B cell (primary cell): Measurements from ENCODE around the gene MED15. TPM values are rescaled to one million over a fixed set of nuclear protein-coding genes. Genes with fewer than 3 reads are reported as not detected.

Source experiments
- ATAC-seq: fragments of 200-7000 bp; cut with Tn5 transposase; one replicate; pipeline ENCODE4 v1.10.0; 2021; ENCODE audit warnings: low read depth, mild to moderate bottlenecking, moderate number of reproducible peaks, moderate library complexity
- CTCF ChIA-PET: fragments of 350-600 bp; sonication (Branson Sonifier 250); formaldehyde crosslinking; loops from one replicate; lab custom pipeline; 2021; ENCODE audit warnings: antibody characterized with exemption, inconsistent platforms; lab: Charles Lee
- POLR2A ChIA-PET: fragments of 350-600 bp; sonication (Branson Sonifier 250); formaldehyde crosslinking; loops from one replicate; lab custom pipeline; 2021; ENCODE audit warnings: antibody characterized with exemption; lab: Charles Lee
- DNase-seq: peaks from one replicate; pipeline ENCODE4 v3.0.0; 2013
- H2AFZ ChIP-seq: 2 replicates; pipeline ENCODE4 v1.6.1; 2012; ENCODE audit warnings: mild to moderate bottlenecking, low read depth, low read length; ENCODE audit not compliant: insufficient read depth, poor library complexity, severe bottlenecking
- H3K27ac ChIP-seq, 2 donors: 1 replicate in 1 of 2; 2 replicates in 1 of 2; pipeline ENCODE4 v1.5.1; 2012 to 2013; ENCODE audit warnings: low read length in 2 of 2, mild to moderate bottlenecking in 2 of 2, moderate library complexity in 1 of 2
- H3K27me3 ChIP-seq, 4 experiments: fragments of 200-600 bp in 1 of 4; sonication (generic) in 1 of 4; replicated peaks in 1 of 4; 1 replicate in 2 of 4; 2 replicates in 2 of 4; pipeline versions ENCODE4 v1.6.1 to v1.7.0; 2013 to 2016; ENCODE audit warnings: low read length in 3 of 4, mild to moderate bottlenecking in 2 of 4, mixed read lengths in 1 of 4, moderate library complexity in 1 of 4; ENCODE audit not compliant: insufficient read depth in 4 of 4, control insufficient read depth in 3 of 4; ENCODE audit errors: control extremely low read depth in 1 of 4
- H3K36me3 ChIP-seq, 2 experiments: replicated peaks in 1 of 2; 1 replicate in 1 of 2; 2 replicates in 1 of 2; pipeline versions ENCODE4 v1.6.1 to v1.7.1; 2013; ENCODE audit warnings: low read length in 1 of 2; ENCODE audit not compliant: insufficient read depth in 2 of 2, control insufficient read depth in 1 of 2; ENCODE audit errors: control extremely low read depth in 1 of 2, extremely low read depth in 1 of 2
- H3K4me1 ChIP-seq, 2 donors: fragments of 200-600 bp in 1 of 2; sonication (generic) in 1 of 2; 1 replicate in 1 of 2; 2 replicates in 1 of 2; pipeline versions ENCODE4 v1.5.1 to v1.6.1; 2013 to 2017; ENCODE audit warnings: low read length in 2 of 2; ENCODE audit not compliant: control insufficient read depth in 2 of 2, insufficient read depth in 2 of 2
- H3K4me2 ChIP-seq: replicated peaks from 2 replicates; pipeline ENCODE3; 2012; ENCODE audit warnings: mild to moderate bottlenecking, low read depth, low read length; ENCODE audit not compliant: poor library complexity, severe bottlenecking
- H3K4me3 ChIP-seq, 5 experiments: fragments of 200-600 bp in 1 of 5; sonication (generic) in 1 of 5; 1 replicate in 3 of 5; 2 replicates in 2 of 5; pipeline versions ENCODE4 v1.5.1 to v1.7.0; 2011 to 2016; ENCODE audit warnings: low read length in 4 of 5, mild to moderate bottlenecking in 4 of 5, low read depth in 2 of 5, control low read depth in 1 of 5, moderate library complexity in 1 of 5; ENCODE audit not compliant: insufficient read depth in 1 of 5; ENCODE audit errors: control extremely low read depth in 1 of 5, extremely low read depth in 1 of 5
- H3K79me2 ChIP-seq: fragments of 200-600 bp; sonication (generic); one replicate; pipeline ENCODE4 v1.6.0; 2016; ENCODE audit warnings: low read length; ENCODE audit not compliant: control insufficient read depth, insufficient read depth
- H3K9ac ChIP-seq: fragments of 200-600 bp; sonication (generic); 2 replicates; pipeline ENCODE4 v1.6.1; 2017; ENCODE audit warnings: mild to moderate bottlenecking, low read length, moderate library complexity
- H3K9me3 ChIP-seq, 3 donors: one replicate each; pipeline versions ENCODE4 v1.6.1 to v1.7.1; 2013; ENCODE audit warnings: low read length in 2 of 3; ENCODE audit not compliant: control insufficient read depth in 2 of 3, insufficient read depth in 1 of 3; ENCODE audit errors: control extremely low read depth in 1 of 3
- H4K20me1 ChIP-seq: 2 replicates; pipeline ENCODE4 v1.6.0; 2012; ENCODE audit warnings: mild to moderate bottlenecking, low read length; ENCODE audit not compliant: insufficient read depth, control insufficient read depth, poor library complexity, severe bottlenecking
- H3K27ac Mint-ChIP-seq: one replicate; pipeline ENCODE4 v1.8.0; 2021; ENCODE audit warnings: mixed read lengths
- H3K27me3 Mint-ChIP-seq: one replicate; pipeline ENCODE4 v1.8.0; 2021; ENCODE audit warnings: mixed read lengths
- H3K4me1 Mint-ChIP-seq: one replicate; pipeline ENCODE4 v1.8.0; 2021; ENCODE audit warnings: mixed read lengths
- H3K4me3 Mint-ChIP-seq: one replicate; pipeline ENCODE4 v1.8.0; 2021; ENCODE audit warnings: mixed read lengths
- H3K9me3 Mint-ChIP-seq: one replicate; pipeline ENCODE4 v1.8.0; 2022; ENCODE audit warnings: mixed read lengths; ENCODE audit not compliant: insufficient read depth
- EZH2 ChIP-seq: IDR thresholded peaks from 2 replicates; pipeline ENCODE4 v1.6.1; 2012; ENCODE audit warnings: borderline replicate concordance, low read depth, mild to moderate bottlenecking, moderate library complexity, low read length; ENCODE audit not compliant: insufficient read depth, poor library complexity, severe bottlenecking
- WGBS: methylation state at CpG from one replicate; pipeline ENCODE4 v1.1.5; 2013; ENCODE audit warnings: missing lambda C conversion rate; ENCODE audit not compliant: insufficient coverage; 5-methylcytosine and 5-hydroxymethylcytosine counted together
- intact Hi-C: fragments of 100-400 bp; cut with micrococcal nuclease; formaldehyde crosslinking; loops from one replicate; pipeline ENCODE4 v1.10.0; 2022
- polyA plus RNA-seq: library from polyadenylated mRNA; depleted of rRNA; stranded (reverse); fragments of >200 nt; gene quantifications from 2 replicates; pipeline ENCODE4 v1.2.3, GENCODE V29; 2012
- total RNA-seq, 2 donors: library from RNA; stranded (reverse); fragments of 120-200 nt in 1 of 2; gene quantifications; 1 replicate in 1 of 2; 2 replicates in 1 of 2; pipeline versions ENCODE4 v1.2.3 to v1.2.4, GENCODE V29; 2013 to 2022
- TF ChIP-seq, protein P1 (sequence below): fragments of 200-600 bp; IDR thresholded peaks from one replicate; pipeline ENCODE4 v1.8.0; 2022; ENCODE audit warnings: antibody characterized with exemption, mild to moderate bottlenecking

The MED15 gene
- total and polyA plus RNA-seq, 2 donors (not counting 1 experiment from before 2014, with no cell fraction given): 109 to 134 TPM

GRCh38 chr22:20579273-20580120 is 72.1 kb downstream of the MED15 start:
- 98% methylated on average over 12 of the region's 14 CpGs for WGBS
- POLR2A ChIA-PET: no interaction called here

More at GRCh38 chr22:20579273-20580120, 72.1 kb downstream of the MED15 start:
- Histone ChIP-seq H3K4me2 (no peak overlapping the region), H2AFZ (no peak overlapping the region), H3K9me3 (no peaks in the 10 kb centered on the region), H3K79me2 (peaks cover 7% of the 10 kb centered on the region), H3K27me3 (no peaks in the 10 kb centered on the region), H4K20me1 (peaks cover 57% of the 10 kb centered on the region), H3K36me3 (peaks cover 0 to 90% of the 10 kb centered on the region in 2 experiments), H3K4me1 (no peaks in the 10 kb centered on the region), H3K9ac (no peak overlapping the region), H3K27ac (no peak overlapping the region), H3K4me3 (no peak overlapping the region)
- Mint-ChIP-seq H3K4me1 (no peaks in the 10 kb centered on the region), H3K9me3 (no peaks in the 10 kb centered on the region), H3K27ac (no peak overlapping the region), H3K4me3 (no peak overlapping the region), H3K27me3 (no peaks in the 10 kb centered on the region)
- CTCF ChIA-PET: interaction anchor here (2.7 kb wide), 1 partner anchor 16 kb away, joined by 9 read pairs; no protein-coding TSS in a partner anchor
- DNase-seq (no peak), ATAC-seq (no peak)
- intact Hi-C loops: loop anchor here (5.0 kb wide), 1 partner anchor 597 kb away; no protein-coding TSS in a partner anchor
- TF ChIP-seq, protein P1, sequence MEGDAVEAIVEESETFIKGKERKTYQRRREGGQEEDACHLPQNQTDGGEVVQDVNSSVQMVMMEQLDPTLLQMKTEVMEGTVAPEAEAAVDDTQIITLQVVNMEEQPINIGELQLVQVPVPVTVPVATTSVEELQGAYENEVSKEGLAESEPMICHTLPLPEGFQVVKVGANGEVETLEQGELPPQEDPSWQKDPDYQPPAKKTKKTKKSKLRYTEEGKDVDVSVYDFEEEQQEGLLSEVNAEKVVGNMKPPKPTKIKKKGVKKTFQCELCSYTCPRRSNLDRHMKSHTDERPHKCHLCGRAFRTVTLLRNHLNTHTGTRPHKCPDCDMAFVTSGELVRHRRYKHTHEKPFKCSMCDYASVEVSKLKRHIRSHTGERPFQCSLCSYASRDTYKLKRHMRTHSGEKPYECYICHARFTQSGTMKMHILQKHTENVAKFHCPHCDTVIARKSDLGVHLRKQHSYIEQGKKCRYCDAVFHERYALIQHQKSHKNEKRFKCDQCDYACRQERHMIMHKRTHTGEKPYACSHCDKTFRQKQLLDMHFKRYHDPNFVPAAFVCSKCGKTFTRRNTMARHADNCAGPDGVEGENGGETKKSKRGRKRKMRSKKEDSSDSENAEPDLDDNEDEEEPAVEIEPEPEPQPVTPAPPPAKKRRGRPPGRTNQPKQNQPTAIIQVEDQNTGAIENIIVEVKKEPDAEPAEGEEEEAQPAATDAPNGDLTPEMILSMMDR: no peak
- TF ChIP-seq EZH2: no peak
